HEK293 (cell line): ENCODE results near the gene KIF26B.

Experiments
- SALL2 ChIP-seq: fragments of 450-650 bp; formaldehyde crosslinking; IDR thresholded peaks from 2 replicates; pipeline ENCODE4 v1.5.0; 2017; ENCODE audit warnings: missing biosample characterization, mild to moderate bottlenecking, missing genetic modification characterization, borderline replicate concordance
- SCRT1 ChIP-seq: fragments of 450-650 bp; formaldehyde crosslinking; IDR thresholded peaks from 2 replicates; pipeline ENCODE4 v1.5.1; 2016; ENCODE audit warnings: missing biosample characterization, missing genetic modification characterization, borderline replicate concordance
- ZBTB44 ChIP-seq: fragments of 450-650 bp; IDR thresholded peaks from 2 replicates; pipeline ENCODE4 v1.5.1; 2018; ENCODE audit warnings: missing biosample characterization, mild to moderate bottlenecking, missing genetic modification characterization
- ZNF121 ChIP-seq: fragments of 450-650 bp; formaldehyde crosslinking; IDR thresholded peaks from 2 replicates; pipeline ENCODE4 v1.5.1; 2016; ENCODE audit warnings: missing biosample characterization, missing genetic modification characterization
- ZNF19 ChIP-seq: fragments of 450-650 bp; formaldehyde crosslinking; IDR thresholded peaks from 2 replicates; pipeline ENCODE4; 2016; ENCODE audit warnings: missing biosample characterization, missing genetic modification characterization, low read depth
- ZNF248 ChIP-seq: fragments of 450-650 bp; formaldehyde crosslinking; IDR thresholded peaks from 2 replicates; pipeline ENCODE4 v1.5.1; 2017; ENCODE audit warnings: missing biosample characterization, missing genetic modification characterization
- ZNF701 ChIP-seq: fragments of 450-650 bp; formaldehyde crosslinking; IDR thresholded peaks from 2 replicates; pipeline ENCODE4 v1.5.1; 2016; ENCODE audit warnings: missing biosample characterization, missing genetic modification characterization
- ZNF704 ChIP-seq: fragments of 450-650 bp; formaldehyde crosslinking; IDR thresholded peaks from 2 replicates; pipeline ENCODE4 v1.5.1; 2016; ENCODE audit warnings: missing biosample characterization, missing genetic modification characterization
- ZSCAN18 ChIP-seq: fragments of 450-650 bp; formaldehyde crosslinking; IDR thresholded peaks from 2 replicates; pipeline ENCODE4 v1.5.1; 2016; ENCODE audit warnings: missing biosample characterization, missing genetic modification characterization
- ZXDB ChIP-seq: fragments of 450-650 bp; formaldehyde crosslinking; IDR thresholded peaks from 2 replicates; pipeline ENCODE4 v1.5.1; 2016; ENCODE audit warnings: missing biosample characterization, missing genetic modification characterization
- TF ChIP-seq, protein P1 (sequence below): fragments of 450-650 bp; formaldehyde crosslinking; IDR thresholded peaks from 2 replicates; pipeline ENCODE4 v1.5.1; 2016; ENCODE audit warnings: missing biosample characterization, missing genetic modification characterization
- TF ChIP-seq, protein P2 (sequence below): fragments of 450-650 bp; formaldehyde crosslinking; IDR thresholded peaks from 2 replicates; pipeline ENCODE4 v1.5.1; 2016; ENCODE audit warnings: missing biosample characterization, missing genetic modification characterization
- TF ChIP-seq, protein P3 (sequence below): fragments of 450-650 bp; formaldehyde crosslinking; IDR thresholded peaks from 2 replicates; pipeline ENCODE4 v1.5.1; 2016; ENCODE audit warnings: missing biosample characterization, missing genetic modification characterization
- TF ChIP-seq, protein P4 (sequence below): fragments of 450-650 bp; formaldehyde crosslinking; IDR thresholded peaks from 2 replicates; pipeline ENCODE4 v1.5.1; 2016; ENCODE audit warnings: missing biosample characterization, missing genetic modification characterization

GRCh38 chr1:245578771-245579170 is 424.0 kb downstream of the KIF26B start:
- TF ChIP-seq SCRT1 (tag by site-specific recombination) = no peak
- TF ChIP-seq, protein P1, sequence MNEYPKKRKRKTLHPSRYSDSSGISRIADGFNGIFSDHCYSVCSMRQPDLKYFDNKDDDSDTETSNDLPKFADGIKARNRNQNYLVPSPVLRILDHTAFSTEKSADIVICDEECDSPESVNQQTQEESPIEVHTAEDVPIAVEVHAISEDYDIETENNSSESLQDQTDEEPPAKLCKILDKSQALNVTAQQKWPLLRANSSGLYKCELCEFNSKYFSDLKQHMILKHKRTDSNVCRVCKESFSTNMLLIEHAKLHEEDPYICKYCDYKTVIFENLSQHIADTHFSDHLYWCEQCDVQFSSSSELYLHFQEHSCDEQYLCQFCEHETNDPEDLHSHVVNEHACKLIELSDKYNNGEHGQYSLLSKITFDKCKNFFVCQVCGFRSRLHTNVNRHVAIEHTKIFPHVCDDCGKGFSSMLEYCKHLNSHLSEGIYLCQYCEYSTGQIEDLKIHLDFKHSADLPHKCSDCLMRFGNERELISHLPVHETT (tag by site-specific recombination) = no peak
- no peak for TF ChIP-seq ZXDB (tag by site-specific recombination)
- TF ChIP-seq ZBTB44 = no peak
- TF ChIP-seq, protein P2, sequence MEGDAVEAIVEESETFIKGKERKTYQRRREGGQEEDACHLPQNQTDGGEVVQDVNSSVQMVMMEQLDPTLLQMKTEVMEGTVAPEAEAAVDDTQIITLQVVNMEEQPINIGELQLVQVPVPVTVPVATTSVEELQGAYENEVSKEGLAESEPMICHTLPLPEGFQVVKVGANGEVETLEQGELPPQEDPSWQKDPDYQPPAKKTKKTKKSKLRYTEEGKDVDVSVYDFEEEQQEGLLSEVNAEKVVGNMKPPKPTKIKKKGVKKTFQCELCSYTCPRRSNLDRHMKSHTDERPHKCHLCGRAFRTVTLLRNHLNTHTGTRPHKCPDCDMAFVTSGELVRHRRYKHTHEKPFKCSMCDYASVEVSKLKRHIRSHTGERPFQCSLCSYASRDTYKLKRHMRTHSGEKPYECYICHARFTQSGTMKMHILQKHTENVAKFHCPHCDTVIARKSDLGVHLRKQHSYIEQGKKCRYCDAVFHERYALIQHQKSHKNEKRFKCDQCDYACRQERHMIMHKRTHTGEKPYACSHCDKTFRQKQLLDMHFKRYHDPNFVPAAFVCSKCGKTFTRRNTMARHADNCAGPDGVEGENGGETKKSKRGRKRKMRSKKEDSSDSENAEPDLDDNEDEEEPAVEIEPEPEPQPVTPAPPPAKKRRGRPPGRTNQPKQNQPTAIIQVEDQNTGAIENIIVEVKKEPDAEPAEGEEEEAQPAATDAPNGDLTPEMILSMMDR (tag by site-specific recombination) = no peak
- no peak for TF ChIP-seq ZNF704
- TF ChIP-seq, protein P3, sequence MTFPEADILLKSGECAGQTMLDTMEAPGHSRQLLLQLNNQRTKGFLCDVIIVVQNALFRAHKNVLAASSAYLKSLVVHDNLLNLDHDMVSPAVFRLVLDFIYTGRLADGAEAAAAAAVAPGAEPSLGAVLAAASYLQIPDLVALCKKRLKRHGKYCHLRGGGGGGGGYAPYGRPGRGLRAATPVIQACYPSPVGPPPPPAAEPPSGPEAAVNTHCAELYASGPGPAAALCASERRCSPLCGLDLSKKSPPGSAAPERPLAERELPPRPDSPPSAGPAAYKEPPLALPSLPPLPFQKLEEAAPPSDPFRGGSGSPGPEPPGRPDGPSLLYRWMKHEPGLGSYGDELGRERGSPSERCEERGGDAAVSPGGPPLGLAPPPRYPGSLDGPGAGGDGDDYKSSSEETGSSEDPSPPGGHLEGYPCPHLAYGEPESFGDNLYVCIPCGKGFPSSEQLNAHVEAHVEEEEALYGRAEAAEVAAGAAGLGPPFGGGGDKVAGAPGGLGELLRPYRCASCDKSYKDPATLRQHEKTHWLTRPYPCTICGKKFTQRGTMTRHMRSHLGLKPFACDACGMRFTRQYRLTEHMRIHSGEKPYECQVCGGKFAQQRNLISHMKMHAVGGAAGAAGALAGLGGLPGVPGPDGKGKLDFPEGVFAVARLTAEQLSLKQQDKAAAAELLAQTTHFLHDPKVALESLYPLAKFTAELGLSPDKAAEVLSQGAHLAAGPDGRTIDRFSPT = no peak
- TF ChIP-seq ZNF701 = no peak
- TF ChIP-seq, protein P4, sequence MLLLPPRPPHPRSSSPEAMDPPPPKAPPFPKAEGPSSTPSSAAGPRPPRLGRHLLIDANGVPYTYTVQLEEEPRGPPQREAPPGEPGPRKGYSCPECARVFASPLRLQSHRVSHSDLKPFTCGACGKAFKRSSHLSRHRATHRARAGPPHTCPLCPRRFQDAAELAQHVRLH = no peak
- TF ChIP-seq ZNF19 (tag by site-specific recombination) = no peak
- no peak for TF ChIP-seq ZNF248 (tag by site-specific recombination)
- no peak for TF ChIP-seq ZNF121
- TF ChIP-seq ZSCAN18 (tag by site-specific recombination) = no peak
- no peak for TF ChIP-seq SALL2 (tag by site-specific recombination)
